Endothelial cell of umbilical vein (primary cell): ENCODE results near the gene KCND1. TPM values are rescaled to one million over a fixed set of nuclear protein-coding genes. Genes with fewer than 3 reads are reported as not detected.

Source experiments
- BruUV-seq: library from RNA; stranded (reverse); fragments of 400-500 nt; replicated peaks from 2 replicates; lab custom pipeline; 2021; lab: Mats Ljungman, UMichigan
- CTCF ChIA-PET: fragments of 300-600, 350-600 bp; sonication (Branson Sonifier 250); formaldehyde crosslinking; loops from one replicate; lab custom pipeline; 2021; ENCODE audit warnings: antibody characterized with exemption, inconsistent platforms; lab: Charles Lee
- POLR2A ChIA-PET: fragments of 300-600, 350-600 bp; sonication (Branson Sonifier 250); formaldehyde crosslinking; loops from one replicate; lab custom pipeline; 2021; ENCODE audit warnings: antibody characterized with exemption, inconsistent platforms; lab: Charles Lee
- DNase-seq: peaks from one replicate; pipeline ENCODE4 v3.0.0-alpha.2; 2011; ENCODE audit warnings: low read depth, low spot score
- FAIRE-seq: peaks from 2 replicates; lab custom pipeline; 2011; peaks lifted over from hg19 to GRCh38; lab: Jason Lieb, UNC
- H2AFZ ChIP-seq: 2 replicates; pipeline ENCODE4 v1.6.0; 2012; ENCODE audit warnings: low read depth, low read length, control low read depth, inconsistent platforms
- H3K27ac ChIP-seq: 2 replicates; pipeline ENCODE4 v1.5.1; 2011; ENCODE audit warnings: low read depth, mild to moderate bottlenecking, control low read depth, low read length, moderate library complexity; ENCODE audit not compliant: insufficient read depth
- H3K27me3 ChIP-seq, 2 experiments: 2 replicates each; pipeline versions ENCODE4 v1.6.0 to v1.6.1; 2011; ENCODE audit warnings: low read length in 2 of 2, mixed read lengths in 1 of 2; ENCODE audit not compliant: control insufficient read depth in 2 of 2, insufficient read depth in 2 of 2
- H3K36me3 ChIP-seq, 2 experiments: 2 replicates in 1 of 2; 3 replicates in 1 of 2; pipeline ENCODE4 v1.5.1; 2011; ENCODE audit warnings: low read length in 2 of 2, mild to moderate bottlenecking in 1 of 2, moderate library complexity in 1 of 2; ENCODE audit not compliant: control insufficient read depth in 2 of 2, insufficient read depth in 2 of 2; ENCODE audit errors: extremely low read depth in 1 of 2
- H3K4me1 ChIP-seq: 3 replicates; pipeline ENCODE4 v1.5.1; 2011; ENCODE audit warnings: mild to moderate bottlenecking, low read length; ENCODE audit not compliant: control insufficient read depth, insufficient read depth; ENCODE audit errors: extremely low read depth
- H3K4me2 ChIP-seq: 2 replicates; pipeline ENCODE4 v1.6.1; 2011; ENCODE audit warnings: low read length, control low read depth, mixed read lengths; ENCODE audit not compliant: insufficient read depth
- H3K4me3 ChIP-seq, 3 experiments: fragments of 200-600 bp in 1 of 3; sonication (generic), shearing (Covaris generic) in 1 of 3; replicated peaks in 1 of 3; 2 replicates each; pipeline ENCODE4 v1.5.1; 2011 to 2016; ENCODE audit warnings: control low read depth in 3 of 3, low read length in 3 of 3, mild to moderate bottlenecking in 2 of 3, inconsistent platforms in 1 of 3, low read depth in 1 of 3, moderate library complexity in 1 of 3; ENCODE audit not compliant: insufficient read depth in 1 of 3
- H3K79me2 ChIP-seq: 2 replicates; pipeline ENCODE4 v1.6.0; 2012; ENCODE audit warnings: low read length, inconsistent platforms; ENCODE audit not compliant: control insufficient read depth, insufficient read depth
- H3K9ac ChIP-seq: replicated peaks from 2 replicates; pipeline ENCODE3; 2011; ENCODE audit warnings: low read length, control low read depth; ENCODE audit not compliant: insufficient read depth; ENCODE audit errors: extremely low read depth
- H3K9me1 ChIP-seq: replicated peaks from 3 replicates; pipeline ENCODE4 v1.6.0; 2011; ENCODE audit warnings: mild to moderate bottlenecking, low read length; ENCODE audit not compliant: control insufficient read depth, insufficient read depth; ENCODE audit errors: extremely low read depth
- H3K9me3 ChIP-seq: replicated peaks from 2 replicates; pipeline ENCODE4 v1.5.1; 2012; ENCODE audit warnings: low read length, inconsistent platforms; ENCODE audit not compliant: control insufficient read depth, insufficient read depth
- H4K20me1 ChIP-seq: replicated peaks from 2 replicates; pipeline ENCODE3; 2011; ENCODE audit warnings: mild to moderate bottlenecking, low read length; ENCODE audit not compliant: control insufficient read depth, insufficient read depth; ENCODE audit errors: extremely low read depth
- EZH2 ChIP-seq: IDR thresholded peaks from 2 replicates; pipeline ENCODE4 v1.6.1; 2012; ENCODE audit warnings: borderline replicate concordance, low read depth, mild to moderate bottlenecking, moderate library complexity, low read length, inconsistent platforms; ENCODE audit not compliant: severe bottlenecking
- FOS ChIP-seq: IDR thresholded peaks from 2 replicates; pipeline ENCODE4 v1.6.1; 2011; ENCODE audit warnings: mild to moderate bottlenecking, low read length, moderate library complexity, borderline replicate concordance; ENCODE audit not compliant: insufficient read depth
- GATA2 ChIP-seq: IDR thresholded peaks from 2 replicates; pipeline ENCODE4 v1.7.0; 2011; ENCODE audit warnings: low read depth, mild to moderate bottlenecking, moderate library complexity, mixed read lengths, low read length; ENCODE audit not compliant: insufficient read length, insufficient read depth
- JUN ChIP-seq: IDR thresholded peaks from 2 replicates; pipeline ENCODE4 v1.6.1; 2011; ENCODE audit warnings: borderline replicate concordance, low read depth; ENCODE audit not compliant: insufficient read length, insufficient read depth
- MAX ChIP-seq: IDR thresholded peaks from 2 replicates; pipeline ENCODE4 v1.6.1; 2011; ENCODE audit not compliant: insufficient read depth, insufficient read length
- MYC ChIP-seq: IDR thresholded peaks from one replicate; pipeline ENCODE4 v1.6.1; 2011; ENCODE audit warnings: mild to moderate bottlenecking, low read depth, low read length
- POLR2A ChIP-seq: IDR thresholded peaks from 2 replicates; pipeline ENCODE4 v1.6.1; 2012; ENCODE audit warnings: low read depth, mild to moderate bottlenecking, control low read depth, low read length
- POLR2AphosphoS5 ChIP-seq: IDR thresholded peaks from 2 replicates; pipeline ENCODE4 v1.6.1; 2012; ENCODE audit warnings: low read depth, mild to moderate bottlenecking, control low read depth, low read length, moderate library complexity; ENCODE audit not compliant: insufficient read depth
- dilution Hi-C: fragments of 300-500 bp; cut with MboI; formaldehyde crosslinking; loops from one replicate; pipeline ENCODE4 v1.15.0; 2019; ENCODE audit warnings: low sequenced_read_pairs; ENCODE audit not compliant: extremely low pct_ligation_motif_present
- intact Hi-C: fragments of 100-400 bp; cut with micrococcal nuclease; formaldehyde crosslinking; loops from one replicate; pipeline ENCODE4 v1.10.0; 2022
- polyA plus RNA-seq, 4 experiments: library from polyadenylated mRNA; depleted of rRNA in 3 of 4; stranded (reverse) in 3 of 4; unstranded in 1 of 4; fragments of >200 nt; gene quantifications; 2 replicates each; pipeline versions ENCODE4 v1.2.1 to v1.2.3, GENCODE V29; 2011 to 2012; ENCODE audit warnings: missing spikeins in 1 of 4
- total RNA-seq: library from RNA; stranded (reverse); gene quantifications from 2 replicates; pipeline ENCODE4 v1.2.3, GENCODE V29; 2021
- TF ChIP-seq, protein P1 (sequence below), 2 donors: IDR thresholded peaks; 1 replicate in 1 of 2; 2 replicates in 1 of 2; pipeline ENCODE4 v1.5.1; 2011; ENCODE audit warnings: low read length in 2 of 2, mild to moderate bottlenecking in 2 of 2, moderate library complexity in 2 of 2, control low read depth in 1 of 2, inconsistent platforms in 1 of 2, low read depth in 1 of 2; ENCODE audit not compliant: insufficient read depth in 1 of 2; ENCODE audit errors: extremely low read depth in 1 of 2

Gene KCND1
- total and polyA plus RNA-seq, 2 donors (not counting 3 experiments of a cell fraction or from before 2014, with no cell fraction given), result 0.54 to 1.3 TPM

DNA sequence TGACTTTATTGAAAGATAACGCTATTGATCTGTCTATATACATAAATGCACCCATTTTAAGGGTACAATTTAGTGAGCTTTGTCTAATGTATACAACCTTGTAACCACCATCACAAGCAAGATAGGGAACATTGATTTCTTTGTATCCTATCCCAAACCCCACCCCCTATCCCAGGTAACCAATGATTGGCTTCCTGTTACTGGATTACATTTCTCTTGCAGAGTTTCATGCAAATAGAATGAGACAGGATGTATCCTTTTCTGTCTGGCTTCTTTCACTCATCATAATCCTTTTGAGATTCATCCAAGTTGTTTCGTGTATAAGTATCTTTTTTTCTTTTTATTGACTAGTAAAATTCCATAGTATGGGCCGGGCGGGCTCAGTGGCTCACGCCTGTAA lies 32.1 kb upstream of the KCND1 start:
- H3K4me3 ChIP-seq, result no peak overlapping the region
- dilution Hi-C loops (no loop called here), intact Hi-C loops (no loop called here)
- peaks cover 0 to 5% of the 10 kb centered on the region in 2 experiments for H3K36me3 ChIP-seq
- H3K4me2 ChIP-seq, result no peak overlapping the region
- ChIA-PET POLR2A (no interaction called here), CTCF (no interaction called here)
- no peak for DNase-seq
- H3K79me2 ChIP-seq, result peaks cover 8% of the 10 kb centered on the region
- no peak overlapping the region for H3K27ac ChIP-seq
- no TSS peak for BruUV-seq
- H4K20me1 ChIP-seq, result no peaks in the 10 kb centered on the region
- H3K9ac ChIP-seq, result no peak overlapping the region
- no peak for FAIRE-seq
- no peak overlapping the region for H2AFZ ChIP-seq
- TF ChIP-seq, protein P1, sequence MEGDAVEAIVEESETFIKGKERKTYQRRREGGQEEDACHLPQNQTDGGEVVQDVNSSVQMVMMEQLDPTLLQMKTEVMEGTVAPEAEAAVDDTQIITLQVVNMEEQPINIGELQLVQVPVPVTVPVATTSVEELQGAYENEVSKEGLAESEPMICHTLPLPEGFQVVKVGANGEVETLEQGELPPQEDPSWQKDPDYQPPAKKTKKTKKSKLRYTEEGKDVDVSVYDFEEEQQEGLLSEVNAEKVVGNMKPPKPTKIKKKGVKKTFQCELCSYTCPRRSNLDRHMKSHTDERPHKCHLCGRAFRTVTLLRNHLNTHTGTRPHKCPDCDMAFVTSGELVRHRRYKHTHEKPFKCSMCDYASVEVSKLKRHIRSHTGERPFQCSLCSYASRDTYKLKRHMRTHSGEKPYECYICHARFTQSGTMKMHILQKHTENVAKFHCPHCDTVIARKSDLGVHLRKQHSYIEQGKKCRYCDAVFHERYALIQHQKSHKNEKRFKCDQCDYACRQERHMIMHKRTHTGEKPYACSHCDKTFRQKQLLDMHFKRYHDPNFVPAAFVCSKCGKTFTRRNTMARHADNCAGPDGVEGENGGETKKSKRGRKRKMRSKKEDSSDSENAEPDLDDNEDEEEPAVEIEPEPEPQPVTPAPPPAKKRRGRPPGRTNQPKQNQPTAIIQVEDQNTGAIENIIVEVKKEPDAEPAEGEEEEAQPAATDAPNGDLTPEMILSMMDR (IDR thresholded peaks at IDR 0.05; ENCODE audit: extremely low read depth in 1 of 2, insufficient read depth in 1 of 2, low read depth in 1 of 2, low read length in 2 of 2), result no peak
- no peak for TF ChIP-seq MAX
- no peak for TF ChIP-seq GATA2
- TF ChIP-seq JUN, result no peak
- no peak for TF ChIP-seq MYC
- TF ChIP-seq POLR2AphosphoS5, result no peak
- TF ChIP-seq EZH2, result no peak
- no peak for TF ChIP-seq POLR2A
- no peak for TF ChIP-seq FOS
- H3K9me1 ChIP-seq, result no peaks in the 10 kb centered on the region
- H3K27me3 ChIP-seq, result no peaks in the 10 kb centered on the region
- H3K4me1 ChIP-seq, result no peaks in the 10 kb centered on the region
- H3K9me3 ChIP-seq, result no peaks in the 10 kb centered on the region
